Nephron (organoid): ENCODE results near the gene SACS.
A peak's percentile ranks its signal among the peaks of the same experiment; 100 is the strongest.

Experiments
- H3K27ac Mint-ChIP-seq, 3 experiments: 2 replicates each; pipeline ENCODE4 v1.8.0; 2020; ENCODE audit warnings: mixed read lengths in 3 of 3, mild to moderate bottlenecking in 2 of 3, moderate library complexity in 1 of 3
- H3K27me3 Mint-ChIP-seq: 2 replicates; pipeline ENCODE4 v1.8.0; 2021; ENCODE audit warnings: low read depth, mild to moderate bottlenecking, moderate library complexity, mixed read lengths
- H3K36me3 Mint-ChIP-seq: 2 replicates; pipeline ENCODE4 v1.8.0; 2020; ENCODE audit warnings: low read depth, mixed read lengths
- H3K4me1 Mint-ChIP-seq: 2 replicates; pipeline ENCODE4 v1.8.0; 2020; ENCODE audit warnings: mixed read lengths
- H3K4me3 Mint-ChIP-seq, 3 experiments: 2 replicates each; pipeline ENCODE4 v1.8.0; 2020; ENCODE audit warnings: mild to moderate bottlenecking in 3 of 3, mixed read lengths in 3 of 3, moderate library complexity in 2 of 3
- H3K9me3 Mint-ChIP-seq: 2 replicates; pipeline ENCODE4 v1.8.0; 2020; ENCODE audit warnings: mixed read lengths
- TF ChIP-seq, protein P1 (sequence below), 3 experiments: fragments of 200-600 bp; sonication (generic); IDR thresholded peaks; one replicate each; pipeline ENCODE4 v1.5.0; 2021; ENCODE audit warnings: antibody characterized with exemption in 3 of 3; ENCODE audit not compliant: unreplicated experiment in 3 of 3

Gene SACS

DNA sequence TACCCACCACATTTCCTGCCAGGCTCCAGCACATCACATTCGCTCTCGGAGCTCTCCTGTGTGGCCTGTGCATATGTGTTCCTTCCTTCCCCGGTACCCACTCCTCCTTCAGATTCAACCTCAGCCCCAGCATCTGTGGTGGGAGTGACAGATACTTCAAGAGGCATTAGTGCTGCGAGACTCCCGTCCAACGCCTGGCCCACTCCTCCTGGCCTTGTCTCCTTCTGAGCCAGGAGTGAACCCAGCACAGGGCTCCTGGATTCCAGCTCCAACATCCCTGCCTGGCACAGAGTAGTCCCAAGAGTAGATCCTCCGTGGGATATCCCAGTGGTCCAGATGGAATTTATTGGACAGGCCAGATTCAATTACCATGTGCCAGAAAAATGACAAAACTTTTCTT lies 55.9 kb downstream of the SACS start:
- TF ChIP-seq, protein P1, sequence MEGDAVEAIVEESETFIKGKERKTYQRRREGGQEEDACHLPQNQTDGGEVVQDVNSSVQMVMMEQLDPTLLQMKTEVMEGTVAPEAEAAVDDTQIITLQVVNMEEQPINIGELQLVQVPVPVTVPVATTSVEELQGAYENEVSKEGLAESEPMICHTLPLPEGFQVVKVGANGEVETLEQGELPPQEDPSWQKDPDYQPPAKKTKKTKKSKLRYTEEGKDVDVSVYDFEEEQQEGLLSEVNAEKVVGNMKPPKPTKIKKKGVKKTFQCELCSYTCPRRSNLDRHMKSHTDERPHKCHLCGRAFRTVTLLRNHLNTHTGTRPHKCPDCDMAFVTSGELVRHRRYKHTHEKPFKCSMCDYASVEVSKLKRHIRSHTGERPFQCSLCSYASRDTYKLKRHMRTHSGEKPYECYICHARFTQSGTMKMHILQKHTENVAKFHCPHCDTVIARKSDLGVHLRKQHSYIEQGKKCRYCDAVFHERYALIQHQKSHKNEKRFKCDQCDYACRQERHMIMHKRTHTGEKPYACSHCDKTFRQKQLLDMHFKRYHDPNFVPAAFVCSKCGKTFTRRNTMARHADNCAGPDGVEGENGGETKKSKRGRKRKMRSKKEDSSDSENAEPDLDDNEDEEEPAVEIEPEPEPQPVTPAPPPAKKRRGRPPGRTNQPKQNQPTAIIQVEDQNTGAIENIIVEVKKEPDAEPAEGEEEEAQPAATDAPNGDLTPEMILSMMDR (IDR thresholded peaks at IDR 0.05; ENCODE audit: unreplicated experiment in 3 of 3): no peak
- Mint-ChIP-seq H3K4me1 (peaks cover 72% of the 10 kb centered on the region), H3K27me3 (peaks cover 3% of the 10 kb centered on the region), H3K36me3 (peaks cover 5% of the 10 kb centered on the region), H3K9me3 (no peaks in the 10 kb centered on the region), H3K27ac (peak overlapping the region; percentile 47 to 51 (median 50)), H3K4me3 (peak overlapping the region in 2 of 3 experiments; percentile 5 to 26)

DNA sequence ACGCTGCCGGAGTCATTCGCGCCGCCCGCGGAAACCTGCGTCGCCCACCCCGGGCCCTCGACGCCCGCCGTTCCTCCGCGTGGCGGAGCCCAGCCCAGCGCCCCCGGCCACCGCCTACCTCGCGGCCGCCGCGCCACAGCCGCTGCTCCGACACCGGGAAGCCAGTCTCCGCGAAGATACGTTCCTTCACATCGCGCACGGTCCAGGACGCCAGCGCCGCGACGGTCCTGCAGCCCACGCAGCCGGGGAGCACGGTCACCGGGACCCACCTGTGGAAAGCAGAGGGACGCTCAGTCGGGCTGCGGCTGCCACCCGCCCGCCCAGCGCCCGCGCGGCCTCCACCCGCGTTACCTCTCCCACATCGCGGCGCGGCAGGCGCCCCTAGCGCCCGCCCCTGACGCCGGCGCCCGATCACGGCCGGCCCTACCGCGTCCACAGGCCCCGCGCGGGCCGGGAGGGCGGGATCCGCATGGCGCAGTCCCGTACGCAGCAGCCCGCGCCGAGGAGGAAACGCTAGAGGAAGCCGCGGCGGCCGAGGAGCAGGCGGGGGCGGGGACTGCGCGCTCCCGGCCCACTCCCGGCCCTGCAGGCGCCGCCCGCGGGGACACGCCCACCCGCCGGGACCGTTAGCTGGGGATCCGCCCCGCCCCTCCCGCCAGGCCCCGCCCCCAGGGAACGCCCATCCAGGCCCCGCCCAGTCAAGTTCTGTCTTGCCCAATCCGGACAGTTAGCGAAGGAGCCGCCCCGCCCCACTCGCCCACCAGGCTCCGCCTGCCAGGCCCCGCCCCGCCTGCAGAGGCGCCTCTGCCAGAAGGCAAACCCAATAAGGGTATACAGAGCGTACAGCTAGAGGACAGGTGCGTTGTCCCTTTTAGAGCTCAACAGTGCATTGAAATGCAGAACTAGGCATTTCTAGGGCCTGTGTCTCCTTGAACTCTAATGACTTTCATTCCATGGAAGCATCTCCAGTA lies 58.2 kb downstream of the SACS start:
- peaks cover 65% of the 10 kb centered on the region for H3K4me1 Mint-ChIP-seq
- H3K27ac Mint-ChIP-seq: peak overlapping the region; percentile 60 to 92 (median 69)
- no peaks in the 10 kb centered on the region for H3K9me3 Mint-ChIP-seq
- TF ChIP-seq, protein P1 (IDR thresholded peaks at IDR 0.05; ENCODE audit: unreplicated experiment in 3 of 3): peak; percentile 27 to 39 (median 29)
- H3K27me3 Mint-ChIP-seq: peaks cover 3% of the 10 kb centered on the region
- H3K36me3 Mint-ChIP-seq: peaks cover 25% of the 10 kb centered on the region
- H3K4me3 Mint-ChIP-seq: peak overlapping the region; percentile 76 to 88 (median 84)

DNA sequence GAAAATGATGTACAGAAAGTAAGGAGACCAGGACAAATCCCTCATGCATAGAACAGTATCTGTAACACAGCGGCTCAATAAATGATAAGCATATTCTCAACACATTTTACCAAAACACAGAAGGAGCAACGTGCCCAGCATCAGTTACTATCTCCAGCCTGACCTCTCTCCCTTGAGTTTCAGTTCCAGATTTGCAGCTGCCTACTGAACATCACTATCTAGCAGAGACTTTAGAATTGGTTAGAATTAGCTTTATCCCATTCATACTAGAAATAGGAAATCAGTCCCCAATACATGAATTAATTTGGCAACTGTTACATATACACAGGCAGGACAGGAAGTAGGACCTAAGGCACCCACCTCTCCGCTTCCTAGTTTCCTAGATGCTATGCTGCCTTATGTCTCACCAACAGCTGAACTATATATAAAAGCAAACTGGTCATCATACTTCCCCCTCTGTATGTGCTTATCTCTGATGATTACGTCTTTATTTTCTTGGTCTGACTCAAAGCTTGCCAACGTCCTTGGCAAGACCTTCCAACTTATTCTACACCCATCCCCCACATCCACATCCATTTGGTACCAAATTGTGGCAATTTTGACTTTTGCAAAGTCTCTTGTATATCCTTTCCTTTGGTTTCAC lies 61.1 kb downstream of the SACS start:
- TF ChIP-seq, protein P1 (IDR thresholded peaks at IDR 0.05; ENCODE audit: unreplicated experiment in 3 of 3): no peak
- Mint-ChIP-seq H3K27ac (no peak overlapping the region), H3K9me3 (no peaks in the 10 kb centered on the region), H3K4me1 (peaks cover 41% of the 10 kb centered on the region), H3K27me3 (no peaks in the 10 kb centered on the region), H3K4me3 (peak overlapping the region; percentile 5 to 51 (median 46)), H3K36me3 (peaks cover 50% of the 10 kb centered on the region)

GRCh38 chr13:23367907-23368306 lies 65.6 kb downstream of the SACS start:
- no peak overlapping the region for H3K4me3 Mint-ChIP-seq
- H3K4me1 Mint-ChIP-seq: peaks cover 15% of the 10 kb centered on the region
- H3K27ac Mint-ChIP-seq: no peak overlapping the region
- no peaks in the 10 kb centered on the region for H3K27me3 Mint-ChIP-seq
- TF ChIP-seq, protein P1 (IDR thresholded peaks at IDR 0.05; ENCODE audit: unreplicated experiment in 3 of 3): no peak
- no peaks in the 10 kb centered on the region for H3K9me3 Mint-ChIP-seq
- H3K36me3 Mint-ChIP-seq: peaks cover 86% of the 10 kb centered on the region

DNA sequence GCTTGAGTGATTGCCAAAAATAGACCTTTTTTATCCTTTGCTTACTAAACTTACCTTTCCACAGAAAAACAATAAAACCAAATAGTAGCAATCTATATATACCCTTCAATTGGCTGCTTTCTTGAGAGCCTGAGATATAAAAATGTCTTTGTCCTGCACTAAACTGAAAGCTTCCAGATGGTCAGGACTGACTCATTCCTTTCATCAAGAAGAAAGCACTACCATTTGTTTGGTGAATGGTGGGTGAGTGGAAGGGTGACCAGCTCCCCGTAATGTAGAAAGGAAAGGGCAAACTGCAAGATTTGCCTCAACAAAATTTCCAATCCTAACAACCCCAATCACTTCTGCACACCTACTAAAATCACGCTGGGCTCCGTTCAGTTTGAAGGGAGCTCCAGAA lies 67.8 kb downstream of the SACS start:
- no peak overlapping the region for H3K27ac Mint-ChIP-seq
- no peaks in the 10 kb centered on the region for H3K9me3 Mint-ChIP-seq
- TF ChIP-seq, protein P1 (IDR thresholded peaks at IDR 0.05; ENCODE audit: unreplicated experiment in 3 of 3): no peak
- H3K27me3 Mint-ChIP-seq: no peaks in the 10 kb centered on the region
- no peaks in the 10 kb centered on the region for H3K4me1 Mint-ChIP-seq
- H3K36me3 Mint-ChIP-seq: peaks cover 77% of the 10 kb centered on the region
- H3K4me3 Mint-ChIP-seq: no peak overlapping the region
